Stimulated activated memory B cell treated with anti-CD40 and anti-IgM and Interleukin-4, amounts not matched to agents 10 μg/mL and 1 μg/mL and 100 μg/mL, for 72 hours (primary cell): ENCODE data around the gene EPHB2.
"Not testable (repeated sequence)": the region's sequence is repeated elsewhere in the genome, so short reads cannot be mapped to it uniquely, and the experiment has no call there.

Experiments
- ATAC-seq: fragments of 150-1000 bp; cut with Tn5 transposase; 2 replicates; pipeline ENCODE4 v1.10.0; 2021
- H3K27ac Mint-ChIP-seq: one replicate; pipeline ENCODE4 v1.8.0; 2022; ENCODE audit warnings: mild to moderate bottlenecking, mixed read lengths
- H3K27me3 Mint-ChIP-seq: one replicate; pipeline ENCODE4 v1.8.0; 2022; ENCODE audit warnings: mixed read lengths
- H3K36me3 Mint-ChIP-seq: one replicate; pipeline ENCODE4 v1.8.0; 2022; ENCODE audit warnings: mixed read lengths
- H3K4me1 Mint-ChIP-seq: one replicate; pipeline ENCODE4 v1.8.0; 2022; ENCODE audit warnings: mixed read lengths
- H3K4me3 Mint-ChIP-seq: one replicate; pipeline ENCODE4 v1.8.0; 2022; ENCODE audit warnings: mild to moderate bottlenecking, moderate library complexity, mixed read lengths
- H3K9me3 Mint-ChIP-seq: one replicate; pipeline ENCODE4 v1.8.0; 2022; ENCODE audit warnings: mixed read lengths

EPHB2 gene

GRCh38 chr1:22843441-22844183 is 133.0 kb downstream of the EPHB2 start:
- H3K9me3 Mint-ChIP-seq, H3K36me3 Mint-ChIP-seq, ATAC-seq, H3K4me3 Mint-ChIP-seq, H3K4me1 Mint-ChIP-seq, H3K27ac Mint-ChIP-seq: not testable (repeated sequence)
- peaks cover 58% of the 10 kb centered on the region for H3K27me3 Mint-ChIP-seq

- no peaks in the 10 kb centered on the region for H3K9me3 Mint-ChIP-seq
- no peaks in the 10 kb centered on the region for H3K36me3 Mint-ChIP-seq
- H3K27me3 Mint-ChIP-seq, result peaks cover 61% of the 10 kb centered on the region
- H3K4me3 Mint-ChIP-seq, result no peak overlapping the region
- no peak for ATAC-seq
- H3K4me1 Mint-ChIP-seq, result peaks cover 6% of the 10 kb centered on the region
- no peak overlapping the region for H3K27ac Mint-ChIP-seq
Measured at GRCh38 chr1:22844621-22845020, 134.0 kb downstream of the EPHB2 start.

- H3K36me3 Mint-ChIP-seq, result no peaks in the 10 kb centered on the region
- H3K4me3 Mint-ChIP-seq, result no peak overlapping the region
- no peak overlapping the region for H3K27ac Mint-ChIP-seq
- ATAC-seq, result no peak
- H3K27me3 Mint-ChIP-seq, result peaks cover 62% of the 10 kb centered on the region
- peaks cover 6% of the 10 kb centered on the region for H3K4me1 Mint-ChIP-seq
- no peaks in the 10 kb centered on the region for H3K9me3 Mint-ChIP-seq
Measured at GRCh38 chr1:22845398-22845935, 134.8 kb downstream of the EPHB2 start.

GRCh38 chr1:22846458-22846857 is 135.8 kb downstream of the EPHB2 start:
- ATAC-seq, result peak; percentile 31
- no peaks in the 10 kb centered on the region for H3K36me3 Mint-ChIP-seq
- no peak overlapping the region for H3K27ac Mint-ChIP-seq
- peaks cover 62% of the 10 kb centered on the region for H3K27me3 Mint-ChIP-seq
- H3K4me1 Mint-ChIP-seq, result peaks cover 8% of the 10 kb centered on the region
- no peak overlapping the region for H3K4me3 Mint-ChIP-seq
- H3K9me3 Mint-ChIP-seq, result no peaks in the 10 kb centered on the region

- no peak for ATAC-seq
- H3K27me3 Mint-ChIP-seq, result peaks cover 62% of the 10 kb centered on the region
- no peak overlapping the region for H3K27ac Mint-ChIP-seq
- peaks cover 13% of the 10 kb centered on the region for H3K4me1 Mint-ChIP-seq
- no peaks in the 10 kb centered on the region for H3K36me3 Mint-ChIP-seq
- H3K9me3 Mint-ChIP-seq, result no peaks in the 10 kb centered on the region
- H3K4me3 Mint-ChIP-seq, result no peak overlapping the region
Measured at GRCh38 chr1:22847249-22847648, 136.6 kb downstream of the EPHB2 start.

- no peak overlapping the region for H3K27ac Mint-ChIP-seq
Measured at GRCh38 chr1:22847709-22848108, 137.1 kb downstream of the EPHB2 start.

GRCh38 chr1:22848405-22848804 is 137.8 kb downstream of the EPHB2 start:
- Mint-ChIP-seq H3K9me3 (no peaks in the 10 kb centered on the region), H3K27ac (no peak overlapping the region), H3K4me3 (no peak overlapping the region), H3K36me3 (no peaks in the 10 kb centered on the region), H3K27me3 (peaks cover 51% of the 10 kb centered on the region), H3K4me1 (peaks cover 15% of the 10 kb centered on the region)
- ATAC-seq, result no peak

More at GRCh38 chr1:22847709-22848108, 137.1 kb downstream of the EPHB2 start:
- no peak for ATAC-seq
- Mint-ChIP-seq H3K27me3 (peaks cover 58% of the 10 kb centered on the region), H3K9me3 (no peaks in the 10 kb centered on the region), H3K4me1 (peaks cover 13% of the 10 kb centered on the region), H3K4me3 (no peak overlapping the region), H3K36me3 (no peaks in the 10 kb centered on the region)

- Mint-ChIP-seq H3K36me3 (no peaks in the 10 kb centered on the region), H3K27me3 (peaks cover 47% of the 10 kb centered on the region), H3K9me3 (no peaks in the 10 kb centered on the region), H3K4me3 (no peak overlapping the region), H3K4me1 (peaks cover 29% of the 10 kb centered on the region), H3K27ac (no peak overlapping the region)
- ATAC-seq, result no peak
Measured at GRCh38 chr1:22849770-22850169, 139.1 kb downstream of the EPHB2 start.

GRCh38 chr1:22850281-22850680 is 139.6 kb downstream of the EPHB2 start:
- H3K27ac Mint-ChIP-seq, result no peak overlapping the region
- H3K36me3 Mint-ChIP-seq, result no peaks in the 10 kb centered on the region
- H3K4me3 Mint-ChIP-seq, result no peak overlapping the region
- no peaks in the 10 kb centered on the region for H3K9me3 Mint-ChIP-seq
- H3K4me1 Mint-ChIP-seq, result peaks cover 34% of the 10 kb centered on the region
- no peak for ATAC-seq
- peaks cover 44% of the 10 kb centered on the region for H3K27me3 Mint-ChIP-seq

- Mint-ChIP-seq H3K4me3 (no peak overlapping the region), H3K9me3 (no peaks in the 10 kb centered on the region), H3K4me1 (peaks cover 37% of the 10 kb centered on the region), H3K36me3 (no peaks in the 10 kb centered on the region), H3K27ac (no peak overlapping the region), H3K27me3 (peaks cover 40% of the 10 kb centered on the region)
- no peak for ATAC-seq
Measured at GRCh38 chr1:22850681-22851080, 140.0 kb downstream of the EPHB2 start.

- Mint-ChIP-seq H3K27ac (peak overlapping the region; percentile 33), H3K4me3 (no peak overlapping the region), H3K27me3 (peaks cover 32% of the 10 kb centered on the region), H3K9me3 (no peaks in the 10 kb centered on the region), H3K4me1 (peaks cover 35% of the 10 kb centered on the region), H3K36me3 (no peaks in the 10 kb centered on the region)
- ATAC-seq, result no peak
Measured at GRCh38 chr1:22851517-22851916, 140.9 kb downstream of the EPHB2 start.

GRCh38 chr1:22852144-22852655 is 141.6 kb downstream of the EPHB2 start:
- Mint-ChIP-seq H3K9me3 (no peaks in the 10 kb centered on the region), H3K36me3 (no peaks in the 10 kb centered on the region), H3K4me1 (peaks cover 31% of the 10 kb centered on the region), H3K27me3 (peaks cover 25% of the 10 kb centered on the region), H3K27ac (peak overlapping the region; percentile 33), H3K4me3 (no peak overlapping the region)
- ATAC-seq, result no peak

GRCh38 chr1:22853651-22854185 is 143.1 kb downstream of the EPHB2 start:
- Mint-ChIP-seq H3K9me3 (no peaks in the 10 kb centered on the region), H3K4me3 (no peak overlapping the region), H3K27me3 (peaks cover 12% of the 10 kb centered on the region), H3K27ac (peak overlapping the region; percentile 33), H3K36me3 (no peaks in the 10 kb centered on the region), H3K4me1 (peaks cover 31% of the 10 kb centered on the region)
- no peak for ATAC-seq

GRCh38 chr1:22854688-22855565 is 144.3 kb downstream of the EPHB2 start:
- Mint-ChIP-seq H3K36me3 (no peaks in the 10 kb centered on the region), H3K27ac (peak overlapping the region; percentile 47), H3K4me1 (peaks cover 35% of the 10 kb centered on the region), H3K27me3 (peaks cover 13% of the 10 kb centered on the region), H3K4me3 (no peak overlapping the region), H3K9me3 (no peaks in the 10 kb centered on the region)
- ATAC-seq, result peak; percentile 73
